HepG2 (cell line): ENCODE results near the gene MUL1. TPM values are rescaled to one million over a fixed set of nuclear protein-coding genes. Genes with fewer than 3 reads are reported as not detected.

Experiments used
- ADNP ChIP-seq: sonication (generic); formaldehyde crosslinking; IDR thresholded peaks from 2 replicates; pipeline ENCODE4 v1.4.0; 2020; ENCODE audit warnings: missing genetic modification reagents
- ARID3A ChIP-seq: IDR thresholded peaks from 2 replicates; pipeline ENCODE4 v1.6.1; 2012; ENCODE audit warnings: low read depth, low read length, improper control_type of control experiment
- ATF1 ChIP-seq: IDR thresholded peaks from 2 replicates; pipeline ENCODE4 v1.6.1; 2016; ENCODE audit warnings: mild to moderate bottlenecking, control low read depth
- ATRX ChIP-seq: sonication (generic); formaldehyde crosslinking; IDR thresholded peaks from 2 replicates; pipeline ENCODE4 v1.4.0; 2020; ENCODE audit warnings: missing genetic modification reagents, borderline replicate concordance
- CREBL2 ChIP-seq: sonication (generic); formaldehyde crosslinking; IDR thresholded peaks from 2 replicates; pipeline ENCODE4 v1.8.1; 2023; ENCODE audit warnings: missing genetic modification reagents, mild to moderate bottlenecking, borderline replicate concordance
- ETS1 ChIP-seq: sonication (generic); formaldehyde crosslinking; IDR thresholded peaks from 2 replicates; pipeline ENCODE4 v1.4.0; 2020; ENCODE audit warnings: missing genetic modification reagents
- HNF4A ChIP-seq: sonication (generic); formaldehyde crosslinking; IDR thresholded peaks from 2 replicates; pipeline ENCODE4 v1.4.0; 2020; ENCODE audit warnings: missing genetic modification reagents
- MEIS2 ChIP-seq: sonication (generic); formaldehyde crosslinking; IDR thresholded peaks from 2 replicates; pipeline ENCODE4 v1.9.0; 2021; ENCODE audit warnings: mild to moderate bottlenecking, missing genetic modification reagents
- NCOR1 ChIP-seq: fragments of 200-600 bp; sonication (generic); IDR thresholded peaks from 2 replicates; pipeline ENCODE4 v1.7.0; 2017; ENCODE audit warnings: antibody characterized with exemption, low read length, borderline replicate concordance
- RFX1 ChIP-seq: fragments of 450-650 bp; IDR thresholded peaks from 2 replicates; pipeline ENCODE4 v1.6.1; 2017
- RFXAP ChIP-seq: sonication (generic); formaldehyde crosslinking; IDR thresholded peaks from 2 replicates; pipeline ENCODE4 v1.4.0; 2020; ENCODE audit warnings: missing genetic modification reagents, borderline replicate concordance
- SP2 ChIP-seq: sonication (generic); formaldehyde crosslinking; IDR thresholded peaks from 2 replicates; pipeline ENCODE4 v1.5.1; 2020; ENCODE audit warnings: mild to moderate bottlenecking, missing genetic modification reagents
- TBL1XR1 ChIP-seq: fragments of 150-350 bp; IDR thresholded peaks from 2 replicates; pipeline ENCODE4 v1.6.1; 2014; ENCODE audit warnings: borderline replicate concordance, low read length; ENCODE audit not compliant: partially characterized antibody
- UBTF ChIP-seq: sonication (generic); formaldehyde crosslinking; IDR thresholded peaks from 2 replicates; pipeline ENCODE4 v1.4.0; 2020; ENCODE audit warnings: mild to moderate bottlenecking, missing genetic modification reagents
- ZBTB8A ChIP-seq: sonication (generic); formaldehyde crosslinking; IDR thresholded peaks from 2 replicates; pipeline ENCODE4 v1.4.0; 2020; ENCODE audit warnings: mild to moderate bottlenecking, low read depth, missing genetic modification reagents, borderline replicate concordance
- ZMAT5 ChIP-seq: sonication (generic); formaldehyde crosslinking; IDR thresholded peaks from 2 replicates; pipeline ENCODE4 v1.5.0; 2020; ENCODE audit warnings: mild to moderate bottlenecking, low read depth, missing genetic modification reagents, borderline replicate concordance
- ZNF256 ChIP-seq: sonication (generic); formaldehyde crosslinking; conservative IDR thresholded peaks from 2 replicates; pipeline ENCODE4 v1.4.0; 2020; ENCODE audit warnings: missing genetic modification reagents
- ZNF263 ChIP-seq: sonication (generic); formaldehyde crosslinking; IDR thresholded peaks from 2 replicates; pipeline ENCODE4 v1.4.0; 2020; ENCODE audit warnings: missing genetic modification reagents
- ZNF512B ChIP-seq: sonication (generic); formaldehyde crosslinking; IDR thresholded peaks from 2 replicates; pipeline ENCODE4 v1.5.1; 2020; ENCODE audit warnings: missing genetic modification reagents, mild to moderate bottlenecking, borderline replicate concordance
- ZNF549 ChIP-seq: sonication (generic); formaldehyde crosslinking; IDR thresholded peaks from 2 replicates; pipeline ENCODE4 v1.5.0; 2020; ENCODE audit warnings: missing genetic modification reagents
- ZNF652 ChIP-seq: IDR thresholded peaks from 2 replicates; pipeline ENCODE4 v1.6.1; 2016; ENCODE audit warnings: low read depth, borderline replicate concordance
- ZZZ3 ChIP-seq: sonication (generic); formaldehyde crosslinking; IDR thresholded peaks from 2 replicates; pipeline ENCODE4 v1.4.0; 2020; ENCODE audit warnings: missing genetic modification reagents, mild to moderate bottlenecking, borderline replicate concordance
- polyA plus RNA-seq, 8 experiments: library from polyadenylated mRNA; depleted of rRNA in 3 of 8; stranded (reverse) in 7 of 8; unstranded in 1 of 8; fragments of >200 nt; fragmentation: Illumina TruSeq in 4 of 8; extraction: Trizol in 4 of 8; gene quantifications; 2 replicates each; pipeline versions ENCODE4 v1.2.1 to v1.2.3, GENCODE V29; 2011 to 2016; ENCODE audit warnings: low read depth in 4 of 8, missing spikeins in 1 of 8, mixed read lengths in 1 of 8; ENCODE audit not compliant: insufficient read depth in 1 of 8
- total RNA-seq, 5 experiments: library from RNA; depleted of rRNA; stranded (reverse); fragments of >200 nt; fragmentation: Illumina TruSeq; extraction: Trizol; gene quantifications; 2 replicates each; pipeline ENCODE4 v1.2.3, GENCODE V29; 2016; ENCODE audit warnings: low read depth in 1 of 5

Gene MUL1
- total and polyA plus RNA-seq, 2 of the 13 experiments (the other 11 are each of a cell fraction or from before 2014, with no cell fraction given) = 21.5 to 26.5 TPM

- TF ChIP-seq ZBTB8A = no peak
- peak; percentile 24; the same call in 1 of the 2 replicates for TF ChIP-seq ATF1 (CRISPR knock-in tag)
- TF ChIP-seq ZNF652 (CRISPR knock-in tag) = no peak
- TF ChIP-seq CREBL2 (CRISPR knock-in tag) = no peak
- no peak for TF ChIP-seq ADNP (CRISPR knock-in tag)
- no peak for TF ChIP-seq ATRX (CRISPR knock-in tag)
- no peak for TF ChIP-seq ETS1
- no peak for TF ChIP-seq ZNF256 (CRISPR knock-in tag)
- no peak for TF ChIP-seq ZMAT5
- no peak for TF ChIP-seq RFX1
- no peak for TF ChIP-seq UBTF (CRISPR knock-in tag)
- TF ChIP-seq TBL1XR1 = no peak
- no peak for TF ChIP-seq SP2 (CRISPR knock-in tag)
- TF ChIP-seq ZNF512B (CRISPR knock-in tag) = no peak
- TF ChIP-seq NCOR1 = peak; percentile 26; the same call in 1 of the 2 replicates
- TF ChIP-seq ZNF263 (CRISPR knock-in tag) = 0 out of 2 replicates have a peak, but pooled peaks have one; percentile 23
- peak; percentile 19; the same call in 1 of the 2 replicates for TF ChIP-seq ARID3A
- peak; percentile 58 for TF ChIP-seq HNF4A (CRISPR knock-in tag)
- TF ChIP-seq MEIS2 = no peak
- TF ChIP-seq RFXAP (CRISPR knock-in tag) = no peak
- no peak for TF ChIP-seq ZNF549 (CRISPR knock-in tag)
- TF ChIP-seq ZZZ3 (CRISPR knock-in tag) = no peak
Observed at GRCh38 chr1:20478057-20478635, 29.8 kb downstream of the MUL1 start (continued).
